ENCODE data around the gene PGAP3. TPM values are rescaled to one million over a fixed set of nuclear protein-coding genes. Genes with fewer than 3 reads are reported as not detected.
A peak's percentile ranks its signal among the peaks of the same experiment; 100 is the strongest.

PGAP3 gene
- total RNA-seq, 1 donor from 2014 or later: 21.7 TPM

DNA sequence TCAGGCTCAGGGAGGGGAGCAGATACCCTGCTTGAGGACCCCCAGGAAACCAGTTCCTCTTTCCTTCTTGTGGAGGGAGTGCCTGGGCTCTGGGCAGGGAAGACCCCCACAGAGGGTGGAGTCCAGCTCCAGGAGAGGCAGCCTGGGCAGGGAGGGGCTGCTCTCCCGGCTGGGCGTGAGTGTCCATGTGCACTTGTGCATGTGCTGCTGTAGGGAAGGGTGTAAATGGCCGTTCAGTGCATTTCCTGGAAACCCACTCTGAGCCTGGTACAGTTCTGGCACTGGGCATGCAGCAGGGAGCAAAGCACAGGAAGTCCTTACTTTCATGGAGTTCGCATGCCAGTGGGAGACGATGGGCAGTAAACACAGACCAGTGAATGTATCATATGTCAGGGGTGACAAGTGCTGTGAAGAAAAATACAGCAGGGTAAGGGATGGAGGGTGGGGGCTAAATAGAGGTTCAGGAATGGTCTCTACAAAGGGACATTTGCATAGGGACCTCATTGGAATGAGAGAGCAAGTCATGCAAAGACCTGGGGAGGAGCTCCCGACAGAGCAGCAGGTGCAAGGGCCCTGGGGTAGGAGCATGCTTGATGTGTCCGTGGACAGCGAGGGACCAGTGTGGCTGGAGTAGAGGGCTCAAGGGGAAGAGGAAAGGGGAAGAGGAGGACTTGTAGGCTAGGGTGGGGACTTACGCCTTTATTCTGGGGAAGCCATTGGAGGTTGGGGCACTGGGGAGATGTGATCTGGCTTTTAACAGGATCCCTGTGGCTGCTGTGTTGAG is 45.4 kb downstream of the PGAP3 start:
- TF ChIP-seq, protein P1, sequence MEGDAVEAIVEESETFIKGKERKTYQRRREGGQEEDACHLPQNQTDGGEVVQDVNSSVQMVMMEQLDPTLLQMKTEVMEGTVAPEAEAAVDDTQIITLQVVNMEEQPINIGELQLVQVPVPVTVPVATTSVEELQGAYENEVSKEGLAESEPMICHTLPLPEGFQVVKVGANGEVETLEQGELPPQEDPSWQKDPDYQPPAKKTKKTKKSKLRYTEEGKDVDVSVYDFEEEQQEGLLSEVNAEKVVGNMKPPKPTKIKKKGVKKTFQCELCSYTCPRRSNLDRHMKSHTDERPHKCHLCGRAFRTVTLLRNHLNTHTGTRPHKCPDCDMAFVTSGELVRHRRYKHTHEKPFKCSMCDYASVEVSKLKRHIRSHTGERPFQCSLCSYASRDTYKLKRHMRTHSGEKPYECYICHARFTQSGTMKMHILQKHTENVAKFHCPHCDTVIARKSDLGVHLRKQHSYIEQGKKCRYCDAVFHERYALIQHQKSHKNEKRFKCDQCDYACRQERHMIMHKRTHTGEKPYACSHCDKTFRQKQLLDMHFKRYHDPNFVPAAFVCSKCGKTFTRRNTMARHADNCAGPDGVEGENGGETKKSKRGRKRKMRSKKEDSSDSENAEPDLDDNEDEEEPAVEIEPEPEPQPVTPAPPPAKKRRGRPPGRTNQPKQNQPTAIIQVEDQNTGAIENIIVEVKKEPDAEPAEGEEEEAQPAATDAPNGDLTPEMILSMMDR (conservative IDR thresholded peaks at IDR 0.05): no peak
- no peaks in the 10 kb centered on the region for H3K27me3 Mint-ChIP-seq (ENCODE audit: low read depth)
- H3K36me3 Mint-ChIP-seq (ENCODE audit: low read depth): no peaks in the 10 kb centered on the region
- no peak overlapping the region for H3K4me3 Mint-ChIP-seq
- no peak overlapping the region for H3K27ac Mint-ChIP-seq (ENCODE audit: unreplicated experiment)
- DNase-seq (ENCODE audit: low read depth, low spot score): no peak
- H3K4me1 Mint-ChIP-seq: peaks cover 42% of the 10 kb centered on the region
- H3K9me3 Mint-ChIP-seq: no peaks in the 10 kb centered on the region

DNA sequence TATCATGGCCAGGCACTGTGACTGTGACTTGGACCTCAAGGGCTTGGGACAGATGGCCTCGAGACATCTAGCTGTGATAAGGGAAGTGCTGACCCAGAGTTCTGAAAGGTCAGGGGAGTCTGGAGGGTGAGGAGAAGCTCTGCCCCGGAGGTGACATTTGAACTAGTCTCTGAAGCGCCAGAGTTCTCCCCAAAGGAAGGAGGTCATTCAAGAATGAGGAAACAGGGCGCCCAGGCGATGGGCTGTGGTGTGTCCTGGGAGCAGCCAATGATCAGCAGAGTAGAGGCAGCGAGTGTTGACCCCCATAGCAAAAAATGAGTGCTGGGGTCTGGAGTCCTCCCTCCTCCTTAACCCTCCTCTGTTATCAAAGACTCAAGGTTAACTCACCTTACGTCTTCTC is 46.0 kb downstream of the PGAP3 start:
- H3K36me3 Mint-ChIP-seq (ENCODE audit: low read depth): no peaks in the 10 kb centered on the region
- TF ChIP-seq, protein P1 (conservative IDR thresholded peaks at IDR 0.05): no peak
- no peak overlapping the region for H3K27ac Mint-ChIP-seq (ENCODE audit: unreplicated experiment)
- H3K9me3 Mint-ChIP-seq: no peaks in the 10 kb centered on the region
- H3K4me3 Mint-ChIP-seq: no peak overlapping the region
- no peaks in the 10 kb centered on the region for H3K27me3 Mint-ChIP-seq (ENCODE audit: low read depth)
- DNase-seq (ENCODE audit: low read depth, low spot score): no peak
- H3K4me1 Mint-ChIP-seq: peaks cover 43% of the 10 kb centered on the region

DNA sequence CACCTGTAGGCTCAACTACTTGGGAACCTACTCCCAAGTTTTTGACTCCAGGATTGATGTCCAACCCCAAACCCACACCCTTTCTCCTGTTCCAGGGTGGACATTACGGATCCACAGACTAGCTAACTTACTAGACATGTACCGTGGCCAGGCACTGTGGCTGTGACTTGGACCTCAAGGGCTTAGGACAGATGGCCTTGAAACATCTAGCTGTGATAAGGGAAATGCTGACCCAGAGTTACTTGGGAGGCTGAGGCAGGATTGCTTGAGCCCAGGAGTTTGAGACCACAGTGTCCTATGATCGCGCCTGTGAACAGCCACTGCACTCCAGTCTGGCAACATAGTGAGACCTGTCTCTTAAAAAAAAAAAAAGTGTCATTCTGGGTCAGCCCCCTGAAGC is 46.8 kb downstream of the PGAP3 start:
- Mint-ChIP-seq H3K4me1 (peaks cover 49% of the 10 kb centered on the region), H3K9me3 (no peaks in the 10 kb centered on the region), H3K27ac (ENCODE audit: unreplicated experiment) (peak overlapping the region; percentile 19), H3K4me3 (no peak overlapping the region), H3K27me3 (ENCODE audit: low read depth) (no peaks in the 10 kb centered on the region), H3K36me3 (ENCODE audit: low read depth) (no peaks in the 10 kb centered on the region)
- DNase-seq (ENCODE audit: low read depth, low spot score): no peak
- TF ChIP-seq, protein P1 (conservative IDR thresholded peaks at IDR 0.05): no peak

DNA sequence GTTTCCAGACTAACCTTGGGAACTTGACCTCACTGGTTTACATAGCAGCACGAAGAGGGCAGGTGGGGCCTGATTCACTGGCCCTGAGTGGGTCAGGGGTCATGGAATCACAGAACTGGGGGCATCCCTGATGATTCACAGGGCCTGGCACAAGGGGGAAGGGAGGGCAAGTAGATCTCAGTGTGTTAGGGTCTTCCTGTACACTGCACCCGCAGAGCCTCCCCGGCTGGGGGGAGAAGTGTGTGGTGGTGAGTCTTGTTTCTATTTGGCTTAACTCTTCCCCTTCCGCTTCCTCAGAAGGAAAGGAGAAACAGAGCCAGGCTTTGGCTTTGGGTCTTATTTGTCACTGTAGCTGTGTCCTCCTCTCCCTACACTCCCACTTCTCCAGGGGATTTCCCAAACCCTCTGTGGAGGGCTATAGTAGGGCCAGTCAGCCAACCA is 47.2 kb downstream of the PGAP3 start:
- Mint-ChIP-seq H3K36me3 (ENCODE audit: low read depth) (no peaks in the 10 kb centered on the region), H3K4me3 (peak overlapping the region; percentile 67), H3K4me1 (peaks cover 48% of the 10 kb centered on the region), H3K27ac (ENCODE audit: unreplicated experiment) (no peak overlapping the region), H3K27me3 (ENCODE audit: low read depth) (no peaks in the 10 kb centered on the region), H3K9me3 (no peaks in the 10 kb centered on the region)
- TF ChIP-seq, protein P1 (conservative IDR thresholded peaks at IDR 0.05): no peak
- no peak for DNase-seq (ENCODE audit: low read depth, low spot score)

DNA sequence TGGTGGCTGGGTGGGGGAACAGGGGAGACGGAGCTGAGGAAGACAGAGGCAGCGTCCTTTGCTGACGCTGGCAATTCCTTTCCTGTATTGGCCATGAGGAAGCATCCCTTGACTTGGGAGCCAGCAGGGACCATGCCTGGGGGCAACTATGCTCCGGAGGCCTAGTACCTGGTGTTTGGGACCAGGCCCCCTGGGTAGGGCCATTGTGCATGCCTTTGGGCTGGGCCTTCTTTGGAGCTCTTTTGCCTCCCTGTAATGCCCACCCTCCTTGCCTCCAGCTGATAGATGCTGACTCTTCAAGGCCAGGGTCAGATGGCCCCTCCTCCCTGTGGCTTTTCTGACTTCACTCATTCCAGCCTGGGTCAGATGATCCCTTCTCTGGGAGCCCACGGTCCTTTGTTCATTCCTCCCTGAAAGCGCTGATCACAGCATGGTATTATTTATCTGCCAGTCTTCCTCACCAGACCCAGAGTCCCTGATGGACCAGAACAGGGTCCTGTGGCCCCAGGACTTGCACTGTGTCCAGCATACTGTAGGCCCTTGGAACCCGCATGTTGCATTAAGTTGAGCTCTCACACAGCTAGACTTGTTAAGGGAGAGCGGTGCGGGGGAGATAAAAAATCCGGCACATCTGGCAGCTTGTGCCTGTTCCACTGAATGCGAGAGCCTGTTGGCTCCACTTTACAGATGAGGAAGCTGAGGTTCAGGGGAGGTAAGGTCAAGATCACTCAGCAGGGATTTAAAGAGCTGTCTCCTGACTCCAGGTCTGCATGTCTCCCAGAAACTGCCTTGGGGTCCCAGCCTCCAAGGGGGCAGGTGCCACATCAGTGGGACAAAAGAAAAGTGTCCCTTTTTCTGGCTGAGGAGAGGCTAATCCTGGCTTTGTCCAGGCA is 48.0 kb downstream of the PGAP3 start:
- no peaks in the 10 kb centered on the region for H3K36me3 Mint-ChIP-seq (ENCODE audit: low read depth)
- DNase-seq (ENCODE audit: low read depth, low spot score): no peak
- H3K4me1 Mint-ChIP-seq: peaks cover 43% of the 10 kb centered on the region
- H3K4me3 Mint-ChIP-seq: peak overlapping the region; percentile 77
- no peaks in the 10 kb centered on the region for H3K27me3 Mint-ChIP-seq (ENCODE audit: low read depth)
- H3K27ac Mint-ChIP-seq (ENCODE audit: unreplicated experiment): peak overlapping the region; percentile 84
- H3K9me3 Mint-ChIP-seq: no peaks in the 10 kb centered on the region
- TF ChIP-seq, protein P1 (conservative IDR thresholded peaks at IDR 0.05): no peak
